K562 (cell line): ENCODE results near the gene KCNH2. TPM values are rescaled to one million over a fixed set of nuclear protein-coding genes. Genes with fewer than 3 reads are reported as not detected.

Experiments used
- CHD4 ChIP-seq: fragments of 200-600 bp; sonication (generic); IDR thresholded peaks from 3 replicates; pipeline ENCODE4 v1.6.1; 2012; ENCODE audit warnings: low read depth, mild to moderate bottlenecking, mixed read lengths, low read length, inconsistent platforms; ENCODE audit not compliant: insufficient read depth, insufficient replicate concordance, poor library complexity, severe bottlenecking
- FOXA3 ChIP-seq, 2 experiments: fragments of 450-650 bp in 1 of 2; sonication (generic) in 1 of 2; formaldehyde crosslinking; IDR thresholded peaks in 1 of 2; conservative IDR thresholded peaks in 1 of 2; 2 replicates each; pipeline versions ENCODE4 v1.4.0 to v1.8.0; 2020 to 2022; ENCODE audit warnings: mild to moderate bottlenecking in 2 of 2, missing genetic modification reagents in 1 of 2
- LARP7 ChIP-seq: fragments of 450-650 bp; IDR thresholded peaks from 2 replicates; pipeline ENCODE4 v1.6.1; 2016
- MYBL2 ChIP-seq, 2 experiments: fragments of 450-650 bp in 1 of 2; sonication (generic) in 1 of 2; formaldehyde crosslinking in 1 of 2; IDR thresholded peaks; 2 replicates each; pipeline versions ENCODE4 v1.6.1 to v1.8.1; 2017 to 2022; ENCODE audit warnings: borderline replicate concordance in 1 of 2, inconsistent platforms in 1 of 2, low read depth in 1 of 2, mild to moderate bottlenecking in 1 of 2, missing genetic modification reagents in 1 of 2, moderate library complexity in 1 of 2
- NONO ChIP-seq, 2 experiments: fragments of 200-400 bp in 1 of 2; fragments of 450-650 bp in 1 of 2; formaldehyde crosslinking in 1 of 2; IDR thresholded peaks; 2 replicates each; pipeline ENCODE4 v1.6.1; 2017; ENCODE audit warnings: low read depth in 2 of 2, mild to moderate bottlenecking in 2 of 2, moderate library complexity in 2 of 2, low read length in 1 of 2
- PML ChIP-seq: IDR thresholded peaks from 2 replicates; pipeline ENCODE4 v1.6.1; 2012; ENCODE audit warnings: low read length, inconsistent platforms
- SNIP1 ChIP-seq: fragments of 450-650 bp; IDR thresholded peaks from 2 replicates; pipeline ENCODE4 v1.7.1; 2017; ENCODE audit warnings: low read depth, mild to moderate bottlenecking
- SRSF3 ChIP-seq: fragments of 200-400 bp; formaldehyde crosslinking; IDR thresholded peaks from 2 replicates; pipeline ENCODE4 v1.6.1; 2016; ENCODE audit warnings: mild to moderate bottlenecking, low read length, moderate library complexity; ENCODE audit not compliant: insufficient read depth
- ZNF146 ChIP-seq: IDR thresholded peaks from one replicate; pipeline ENCODE4 v1.6.1; 2018; ENCODE audit warnings: missing compliant biosample characterization; ENCODE audit not compliant: unreplicated experiment
- ZNF165 ChIP-seq: fragments of 250-450 bp; sonication (Bioruptor Pico); IDR thresholded peaks from 2 replicates; pipeline ENCODE4 v1.4.0; 2020; ENCODE audit warnings: borderline replicate concordance
- polyA plus RNA-seq, 8 experiments: library from polyadenylated mRNA; depleted of rRNA in 4 of 8; stranded (reverse) in 5 of 8; unstranded in 3 of 8; fragments of >200 nt; fragmentation: Nextera tagmentation in 2 of 8; fragmentation: Illumina TruSeq in 1 of 8; extraction: Ambion mirVana in 2 of 8; extraction: Trizol in 1 of 8; gene quantifications; 2 replicates each; pipeline versions ENCODE4 v1.2.1 to v1.2.3, GENCODE V29; 2011 to 2014; ENCODE audit warnings: inconsistent platforms in 1 of 8, missing spikeins in 1 of 8
- total RNA-seq, 7 experiments: library from RNA; depleted of rRNA in 6 of 7; stranded (reverse); fragments of >200 nt in 6 of 7; fragmentation: Illumina TruSeq in 2 of 7; extraction: Trizol in 2 of 7; gene quantifications; 2 replicates each; pipeline versions ENCODE4 v1.2.1 to v1.2.3, GENCODE V29; 2011 to 2021; ENCODE audit warnings: low replicate concordance in 1 of 7
- TF ChIP-seq, protein P1 (sequence below): sonication (generic); formaldehyde crosslinking; IDR thresholded peaks from 2 replicates; pipeline ENCODE4 v1.8.0; 2022; ENCODE audit warnings: mild to moderate bottlenecking, missing genetic modification reagents
- TF ChIP-seq, protein P2 (sequence below), 2 experiments: fragments of 450-650 bp in 1 of 2; sonication (generic) in 1 of 2; formaldehyde crosslinking in 1 of 2; IDR thresholded peaks; 2 replicates each; pipeline versions ENCODE4 v1.7.1 to v1.9.0; 2016 to 2022; ENCODE audit warnings: inconsistent platforms in 1 of 2, mild to moderate bottlenecking in 1 of 2, missing genetic modification reagents in 1 of 2
- TF ChIP-seq, protein P3 (sequence below): fragments of 450-650 bp; IDR thresholded peaks from 2 replicates; pipeline ENCODE4 v1.6.1; 2018; ENCODE audit warnings: mild to moderate bottlenecking, low read depth; ENCODE audit not compliant: partially characterized antibody

KCNH2 gene
- total and polyA plus RNA-seq, 9 of the 15 experiments (the other 6 are each of a cell fraction or from before 2014, with no cell fraction given): 18.1 to 368 (median 218) TPM

DNA sequence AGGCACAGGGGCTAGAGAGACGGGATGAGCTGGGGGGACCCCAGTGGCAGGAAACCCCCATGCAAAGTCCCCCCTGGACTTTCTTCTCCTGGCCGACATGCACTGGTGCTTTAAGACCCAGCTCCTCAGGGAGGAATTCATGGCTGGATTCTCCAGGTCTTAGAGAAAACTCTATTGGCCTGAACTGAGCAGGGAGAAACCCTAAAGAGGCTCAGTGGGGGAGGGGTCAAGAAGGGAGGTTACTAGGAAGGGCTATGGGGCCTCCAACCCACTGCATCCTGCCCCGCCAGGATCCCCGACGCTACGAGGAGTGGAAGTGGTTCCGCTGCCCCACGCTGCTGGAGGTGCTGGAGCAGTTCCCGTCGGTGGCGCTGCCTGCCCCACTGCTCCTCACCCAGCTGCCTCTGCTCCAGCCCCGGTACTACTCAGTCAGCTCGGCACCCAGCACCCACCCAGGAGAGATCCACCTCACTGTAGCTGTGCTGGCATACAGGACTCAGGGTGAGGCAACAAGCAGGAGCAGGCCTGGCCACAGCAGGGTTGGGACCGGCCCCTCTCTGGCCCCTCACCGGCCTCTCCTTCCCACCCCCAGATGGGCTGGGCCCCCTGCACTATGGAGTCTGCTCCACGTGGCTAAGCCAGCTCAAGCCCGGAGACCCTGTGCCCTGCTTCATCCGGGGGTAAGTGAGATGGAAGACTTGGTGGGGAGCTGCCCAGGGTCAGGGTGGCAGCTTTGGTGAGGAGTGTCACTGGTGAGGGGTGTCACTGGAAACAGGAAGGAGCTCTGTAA is 32.4 kb upstream of the KCNH2 start (continued):
- TF ChIP-seq FOXA3 (CRISPR knock-in tag; conservative IDR thresholded peaks at IDR 0.05 in 1 of 2, IDR thresholded peaks at IDR 0.05 in 1 of 2) (peak in 1 of 2 experiments; percentile 75; a peak in 1 of 4 replicates), MYBL2 (IDR thresholded peaks at IDR 0.05; ENCODE audit: low read depth) (no peak), MYBL2 (CRISPR knock-in tag; IDR thresholded peaks at IDR 0.05; ENCODE audit: borderline replicate concordance) (no peak), NONO (IDR thresholded peaks at IDR 0.05; ENCODE audit: low read depth in 2 of 2, low read length in 1 of 2) (no peak), SRSF3 (0 out of 2 replicates have a peak, but pooled peaks have one; percentile 68), PML (peak; percentile 17; the same call in 1 of the 2 replicates), ZNF165 (CRISPR knock-in tag) (no peak), SNIP1 (no peak), ZNF146 (CRISPR knock-in tag) (peak; percentile 41), LARP7 (no peak), CHD4 (no peak)
- TF ChIP-seq, protein P1, sequence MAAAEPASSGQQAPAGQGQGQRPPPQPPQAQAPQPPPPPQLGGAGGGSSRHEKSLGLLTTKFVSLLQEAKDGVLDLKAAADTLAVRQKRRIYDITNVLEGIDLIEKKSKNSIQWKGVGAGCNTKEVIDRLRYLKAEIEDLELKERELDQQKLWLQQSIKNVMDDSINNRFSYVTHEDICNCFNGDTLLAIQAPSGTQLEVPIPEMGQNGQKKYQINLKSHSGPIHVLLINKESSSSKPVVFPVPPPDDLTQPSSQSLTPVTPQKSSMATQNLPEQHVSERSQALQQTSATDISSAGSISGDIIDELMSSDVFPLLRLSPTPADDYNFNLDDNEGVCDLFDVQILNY: 0 out of 2 replicates have a peak, but pooled peaks have one; percentile 73
- TF ChIP-seq, protein P2, sequence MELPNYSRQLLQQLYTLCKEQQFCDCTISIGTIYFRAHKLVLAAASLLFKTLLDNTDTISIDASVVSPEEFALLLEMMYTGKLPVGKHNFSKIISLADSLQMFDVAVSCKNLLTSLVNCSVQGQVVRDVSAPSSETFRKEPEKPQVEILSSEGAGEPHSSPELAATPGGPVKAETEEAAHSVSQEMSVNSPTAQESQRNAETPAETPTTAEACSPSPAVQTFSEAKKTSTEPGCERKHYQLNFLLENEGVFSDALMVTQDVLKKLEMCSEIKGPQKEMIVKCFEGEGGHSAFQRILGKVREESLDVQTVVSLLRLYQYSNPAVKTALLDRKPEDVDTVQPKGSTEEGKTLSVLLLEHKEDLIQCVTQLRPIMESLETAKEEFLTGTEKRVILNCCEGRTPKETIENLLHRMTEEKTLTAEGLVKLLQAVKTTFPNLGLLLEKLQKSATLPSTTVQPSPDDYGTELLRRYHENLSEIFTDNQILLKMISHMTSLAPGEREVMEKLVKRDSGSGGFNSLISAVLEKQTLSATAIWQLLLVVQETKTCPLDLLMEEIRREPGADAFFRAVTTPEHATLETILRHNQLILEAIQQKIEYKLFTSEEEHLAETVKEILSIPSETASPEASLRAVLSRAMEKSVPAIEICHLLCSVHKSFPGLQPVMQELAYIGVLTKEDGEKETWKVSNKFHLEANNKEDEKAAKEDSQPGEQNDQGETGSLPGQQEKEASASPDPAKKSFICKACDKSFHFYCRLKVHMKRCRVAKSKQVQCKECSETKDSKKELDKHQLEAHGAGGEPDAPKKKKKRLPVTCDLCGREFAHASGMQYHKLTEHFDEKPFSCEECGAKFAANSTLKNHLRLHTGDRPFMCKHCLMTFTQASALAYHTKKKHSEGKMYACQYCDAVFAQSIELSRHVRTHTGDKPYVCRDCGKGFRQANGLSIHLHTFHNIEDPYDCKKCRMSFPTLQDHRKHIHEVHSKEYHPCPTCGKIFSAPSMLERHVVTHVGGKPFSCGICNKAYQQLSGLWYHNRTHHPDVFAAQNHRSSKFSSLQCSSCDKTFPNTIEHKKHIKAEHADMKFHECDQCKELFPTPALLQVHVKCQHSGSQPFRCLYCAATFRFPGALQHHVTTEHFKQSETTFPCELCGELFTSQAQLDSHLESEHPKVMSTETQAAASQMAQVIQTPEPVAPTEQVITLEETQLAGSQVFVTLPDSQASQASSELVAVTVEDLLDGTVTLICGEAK (IDR thresholded peaks at IDR 0.05): no peak
- TF ChIP-seq, protein P2 (CRISPR knock-in tag; IDR thresholded peaks at IDR 0.05): no peak
- TF ChIP-seq, protein P3, sequence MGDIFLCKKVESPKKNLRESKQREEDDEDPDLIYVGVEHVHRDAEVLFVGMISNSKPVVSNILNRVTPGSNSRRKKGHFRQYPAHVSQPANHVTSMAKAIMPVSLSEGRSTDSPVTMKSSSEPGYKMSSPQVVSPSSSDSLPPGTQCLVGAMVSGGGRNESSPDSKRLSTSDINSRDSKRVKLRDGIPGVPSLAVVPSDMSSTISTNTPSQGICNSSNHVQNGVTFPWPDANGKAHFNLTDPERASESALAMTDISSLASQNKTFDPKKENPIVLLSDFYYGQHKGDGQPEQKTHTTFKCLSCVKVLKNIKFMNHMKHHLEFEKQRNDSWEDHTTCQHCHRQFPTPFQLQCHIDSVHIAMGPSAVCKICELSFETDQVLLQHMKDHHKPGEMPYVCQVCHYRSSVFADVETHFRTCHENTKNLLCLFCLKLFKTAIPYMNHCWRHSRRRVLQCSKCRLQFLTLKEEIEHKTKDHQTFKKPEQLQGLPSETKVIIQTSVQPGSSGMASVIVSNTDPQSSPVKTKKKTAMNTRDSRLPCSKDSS: no peak
